ENCODE data around the gene CAPN5. TPM values are rescaled to one million over a fixed set of nuclear protein-coding genes. Genes with fewer than 3 reads are reported as not detected.
A peak's percentile ranks its signal among the peaks of the same experiment; 100 is the strongest.

Gene CAPN5
- total and polyA plus RNA-seq, 2 experiments from 2014 or later = 18.3 to 22.4 TPM

DNA sequence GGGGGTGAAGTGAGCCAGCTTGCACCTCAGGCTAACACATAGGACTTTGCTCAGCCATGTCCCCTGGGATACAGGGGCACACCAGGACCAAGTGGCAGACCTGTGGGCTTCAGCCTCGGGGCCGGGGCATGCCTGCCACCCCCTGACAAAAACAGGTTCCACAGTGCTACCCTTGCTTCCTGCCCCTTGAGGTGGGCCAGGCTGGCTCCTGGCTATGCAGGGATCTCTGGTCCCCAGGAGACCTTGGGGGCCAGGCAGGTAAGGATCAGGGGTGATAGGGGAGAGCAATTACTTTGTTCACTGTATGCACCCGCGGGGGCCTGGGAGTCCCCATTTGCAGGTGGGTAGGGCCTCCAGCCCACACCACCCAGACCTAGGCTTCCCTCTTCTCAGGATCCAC lies 58.9 kb downstream of the CAPN5 start:
- H3K9ac ChIP-seq = no peak overlapping the region
- no peak overlapping the region for H3K27ac ChIP-seq
- H3K4me3 ChIP-seq = no peak overlapping the region
- no peaks in the 10 kb centered on the region for H4K20me1 ChIP-seq (ENCODE audit: insufficient read depth)
- H3K27me3 ChIP-seq (replicated peaks; ENCODE audit: insufficient read depth) = no peaks in the 10 kb centered on the region
- no peak for DNase-seq
- no peaks in the 10 kb centered on the region for H3F3A ChIP-seq (ENCODE audit: insufficient read depth)
- H2AFZ ChIP-seq = no peak overlapping the region
- no peak overlapping the region for H3K4me2 ChIP-seq (ENCODE audit: unreplicated experiment)
- H3K79me2 ChIP-seq (ENCODE audit: insufficient read depth) = no peaks in the 10 kb centered on the region
- in situ Hi-C loops (cut with MboI) = loop anchor here (10.0 kb wide), 1 partner anchor 429 kb away; no protein-coding TSS in a partner anchor
- no peaks in the 10 kb centered on the region for H3K36me3 ChIP-seq (ENCODE audit: low read depth)
- no peaks in the 10 kb centered on the region for H3K9me2 ChIP-seq (ENCODE audit: insufficient read depth)
- peaks cover 4% of the 10 kb centered on the region; the same call in 1 of the 2 replicates for H3K4me1 ChIP-seq (ENCODE audit: insufficient read depth)
- H3K9me3 ChIP-seq (ENCODE audit: low read depth) = no peaks in the 10 kb centered on the region
- TF ChIP-seq EZH2phosphoT487 (IDR thresholded peaks at IDR 0.05; ENCODE audit: insufficient read depth, low read depth) (no peak), EZH2 (IDR thresholded peaks at IDR 0.05; ENCODE audit: insufficient read depth, poor library complexity, severe bottlenecking) (no peak)
- WGBS, 2 experiments (ENCODE audit: low coverage in 1 of 2, low lambda C conversion rate in 2 of 2, missing lambda C conversion rate in 2 of 2) = 88 to 92% methylated on average over 4 of the region's 4 CpGs

DNA sequence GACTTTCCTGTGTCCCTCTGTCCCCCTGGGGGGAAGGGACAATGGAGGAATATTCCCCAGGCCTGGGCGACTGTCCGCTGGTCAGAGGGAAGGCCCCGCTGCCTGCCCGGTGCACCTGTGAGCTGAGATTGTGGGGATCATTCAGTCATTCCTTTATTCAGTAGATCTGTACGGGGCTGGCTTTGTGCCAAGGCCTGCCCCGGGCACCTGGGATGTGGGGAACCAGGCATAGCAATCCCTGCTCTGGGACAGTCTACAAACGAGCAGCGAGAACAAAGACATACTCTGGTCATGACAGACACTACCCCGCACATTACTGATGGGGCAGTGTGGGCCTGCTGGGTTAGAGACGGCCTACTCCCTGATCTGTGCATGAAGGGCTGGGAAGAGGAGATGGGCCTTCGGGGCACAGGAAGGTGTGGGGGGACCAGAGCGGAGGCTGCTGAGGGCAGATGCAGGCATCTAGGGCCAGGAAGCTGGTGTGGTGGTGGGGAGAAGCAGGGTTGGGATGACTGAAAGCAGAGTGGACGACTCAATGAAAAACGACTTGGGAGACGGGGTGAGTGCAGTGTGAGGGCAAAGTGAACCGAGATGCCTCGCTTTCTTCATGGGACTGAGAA lies 59.5 kb downstream of the CAPN5 start:
- no peak overlapping the region for H3K4me2 ChIP-seq (ENCODE audit: unreplicated experiment)
- WGBS, 2 experiments (ENCODE audit: low coverage in 1 of 2, low lambda C conversion rate in 2 of 2, missing lambda C conversion rate in 2 of 2) = 61 to 63% methylated on average over 17 of the region's 17 CpGs
- in situ Hi-C loops (cut with MboI) = loop anchor here (10.0 kb wide), 1 partner anchor 429 kb away; no protein-coding TSS in a partner anchor
- H3K9me2 ChIP-seq (ENCODE audit: insufficient read depth) = no peaks in the 10 kb centered on the region
- TF ChIP-seq EZH2 (IDR thresholded peaks at IDR 0.05; ENCODE audit: insufficient read depth, poor library complexity, severe bottlenecking) = no peak
- no peak for TF ChIP-seq EZH2phosphoT487 (IDR thresholded peaks at IDR 0.05; ENCODE audit: insufficient read depth, low read depth)
- H3K27me3 ChIP-seq (replicated peaks; ENCODE audit: insufficient read depth) = no peaks in the 10 kb centered on the region
- H3K9me3 ChIP-seq (ENCODE audit: low read depth) = no peaks in the 10 kb centered on the region
- H3K4me3 ChIP-seq = no peak overlapping the region
- H2AFZ ChIP-seq = no peak overlapping the region
- no peak for DNase-seq
- no peaks in the 10 kb centered on the region for H3K79me2 ChIP-seq (ENCODE audit: insufficient read depth)
- no peak overlapping the region for H3K9ac ChIP-seq
- H3K4me1 ChIP-seq (ENCODE audit: insufficient read depth) = peaks cover 4% of the 10 kb centered on the region; the same call in 1 of the 2 replicates
- H4K20me1 ChIP-seq (ENCODE audit: insufficient read depth) = no peaks in the 10 kb centered on the region
- H3K27ac ChIP-seq = no peak overlapping the region
- no peaks in the 10 kb centered on the region for H3K36me3 ChIP-seq (ENCODE audit: low read depth)
- H3F3A ChIP-seq (ENCODE audit: insufficient read depth) = no peaks in the 10 kb centered on the region

DNA sequence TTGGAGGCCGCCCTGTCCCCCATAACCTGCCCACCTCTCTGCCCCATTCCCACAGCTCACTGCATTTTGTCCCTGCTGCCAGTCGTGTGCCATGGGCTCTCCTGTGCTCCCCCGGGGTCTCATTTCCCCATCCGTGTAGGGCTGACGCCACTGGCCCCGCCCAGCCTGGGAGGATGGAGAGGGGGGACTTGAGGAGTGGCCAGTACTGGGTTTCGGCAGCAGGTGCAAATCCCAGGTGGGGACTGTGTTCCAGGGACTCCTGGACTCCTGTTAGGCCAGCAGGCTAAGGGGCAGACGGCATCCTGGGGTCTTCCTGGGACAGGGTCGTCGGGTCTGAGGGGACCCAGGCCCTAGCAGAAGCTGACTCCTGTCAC lies 60.1 kb downstream of the CAPN5 start:
- no peaks in the 10 kb centered on the region for H3K36me3 ChIP-seq (ENCODE audit: low read depth)
- peaks cover 4% of the 10 kb centered on the region; the same call in 1 of the 2 replicates for H3K4me1 ChIP-seq (ENCODE audit: insufficient read depth)
- 9 to 22% methylated on average over 8 to 10 of the region's 10 CpGs for WGBS, 2 experiments (ENCODE audit: low coverage in 1 of 2, low lambda C conversion rate in 2 of 2, missing lambda C conversion rate in 2 of 2)
- H3K79me2 ChIP-seq (ENCODE audit: insufficient read depth) = no peaks in the 10 kb centered on the region
- H3K27ac ChIP-seq = no peak overlapping the region
- H3K9me2 ChIP-seq (ENCODE audit: insufficient read depth) = no peaks in the 10 kb centered on the region
- in situ Hi-C loops (cut with MboI) = loop anchor here (10.0 kb wide), 1 partner anchor 428 kb away; no protein-coding TSS in a partner anchor
- TF ChIP-seq EZH2 (IDR thresholded peaks at IDR 0.05; ENCODE audit: insufficient read depth, poor library complexity, severe bottlenecking) (no peak), EZH2phosphoT487 (IDR thresholded peaks at IDR 0.05; ENCODE audit: insufficient read depth, low read depth) (no peak)
- H2AFZ ChIP-seq = peak overlapping the region; percentile 76; the same call in 1 of the 2 replicates
- DNase-seq = no peak
- no peaks in the 10 kb centered on the region for H4K20me1 ChIP-seq (ENCODE audit: insufficient read depth)
- no peaks in the 10 kb centered on the region for H3K9me3 ChIP-seq (ENCODE audit: low read depth)
- peak overlapping the region; percentile 22 for H3K9ac ChIP-seq
- no peaks in the 10 kb centered on the region for H3K27me3 ChIP-seq (replicated peaks; ENCODE audit: insufficient read depth)
- H3K4me2 ChIP-seq (ENCODE audit: unreplicated experiment) = peak overlapping the region; percentile 86
- H3K4me3 ChIP-seq = peak overlapping the region; percentile 73
- H3F3A ChIP-seq (ENCODE audit: insufficient read depth) = no peaks in the 10 kb centered on the region

DNA sequence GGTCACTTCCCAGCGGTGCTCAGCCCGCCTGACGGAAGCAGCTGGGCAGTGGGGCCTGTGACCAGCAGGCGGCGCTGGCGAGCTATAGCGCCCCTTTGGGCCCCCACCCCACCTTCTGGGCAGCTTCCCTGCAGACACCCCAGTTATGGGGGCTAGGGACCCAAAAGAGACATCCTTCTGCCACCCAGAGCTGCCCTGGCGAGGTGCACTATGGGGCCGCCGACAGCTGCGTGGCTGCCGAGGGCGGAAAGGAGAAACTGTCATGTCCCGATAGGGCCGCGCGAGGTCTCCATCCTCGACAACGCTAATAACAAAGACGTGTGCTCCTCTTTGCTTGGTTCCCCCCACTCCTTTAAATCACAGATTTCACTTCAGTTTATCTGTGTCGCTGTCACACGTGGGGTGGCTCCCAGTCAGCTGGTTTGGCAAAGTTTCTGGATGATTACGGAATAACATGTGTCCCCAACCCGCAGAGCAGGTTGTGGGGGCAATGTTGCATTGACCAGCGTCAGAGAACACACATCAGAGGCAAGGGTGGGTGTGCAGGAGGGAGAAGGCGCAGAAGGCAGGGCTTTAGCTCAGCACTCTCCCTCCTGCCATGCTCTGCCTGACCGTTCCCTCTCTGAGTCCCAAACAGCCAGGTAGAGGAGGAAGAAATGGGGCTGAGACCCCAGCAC lies 60.6 kb downstream of the CAPN5 start:
- Histone ChIP-seq H3K36me3 (ENCODE audit: low read depth) (no peaks in the 10 kb centered on the region), H3K27me3 (replicated peaks; ENCODE audit: insufficient read depth) (no peaks in the 10 kb centered on the region), H3K9ac (peak overlapping the region; percentile 22), H4K20me1 (ENCODE audit: insufficient read depth) (no peaks in the 10 kb centered on the region), H3K4me1 (ENCODE audit: insufficient read depth) (peaks cover 4% of the 10 kb centered on the region; the same call in 1 of the 2 replicates), H3K27ac (no peak overlapping the region), H3K9me3 (ENCODE audit: low read depth) (no peaks in the 10 kb centered on the region), H2AFZ (peak overlapping the region; percentile 76), H3K79me2 (ENCODE audit: insufficient read depth) (no peaks in the 10 kb centered on the region), H3K4me2 (ENCODE audit: unreplicated experiment) (peak overlapping the region; percentile 86), H3K9me2 (ENCODE audit: insufficient read depth) (no peaks in the 10 kb centered on the region), H3F3A (ENCODE audit: insufficient read depth) (no peaks in the 10 kb centered on the region), H3K4me3 (peak overlapping the region; percentile 73)
- in situ Hi-C loops (cut with MboI) = loop anchor here (10.0 kb wide), 1 partner anchor 427 kb away; no protein-coding TSS in a partner anchor
- peak; percentile 76 for DNase-seq
- TF ChIP-seq EZH2 (IDR thresholded peaks at IDR 0.05; ENCODE audit: insufficient read depth, poor library complexity, severe bottlenecking) (no peak), EZH2phosphoT487 (IDR thresholded peaks at IDR 0.05; ENCODE audit: insufficient read depth, low read depth) (no peak)
- WGBS, 2 experiments (ENCODE audit: low coverage in 1 of 2, low lambda C conversion rate in 2 of 2, missing lambda C conversion rate in 2 of 2) = 1 to 2% methylated on average over 20 to 27 of the region's 27 CpGs
